Activated CD4-positive, alpha-beta memory T cell treated with anti-CD3 and anti-CD28 coated beads for 36 hours (primary cell): ENCODE data around the gene C1orf226. TPM values are rescaled to one million over a fixed set of nuclear protein-coding genes. Genes with fewer than 3 reads are reported as not detected.
"Not testable (repeated sequence)": the region's sequence is repeated elsewhere in the genome, so short reads cannot be mapped to it uniquely, and the experiment has no call there.

ENCODE experiments used
- CTCF ChIA-PET: fragments of 350-600 bp; sonication (Branson Sonifier 250); formaldehyde crosslinking; loops from one replicate; lab custom pipeline; 2021; ENCODE audit warnings: antibody characterized with exemption, inconsistent platforms; lab: Charles Lee
- POLR2A ChIA-PET: fragments of 350-600 bp; sonication (Branson Sonifier 250); formaldehyde crosslinking; loops from one replicate; lab custom pipeline; 2021; ENCODE audit warnings: antibody characterized with exemption; lab: Charles Lee
- DNase-seq: peaks from one replicate; pipeline ENCODE4 v3.0.0-alpha.2; 2020
- H3K27ac Mint-ChIP-seq: one replicate; pipeline ENCODE4 v1.8.0; 2021; ENCODE audit warnings: mixed read lengths
- H3K27me3 Mint-ChIP-seq: one replicate; pipeline ENCODE4 v1.8.0; 2021; ENCODE audit warnings: mixed read lengths
- H3K36me3 Mint-ChIP-seq: one replicate; pipeline ENCODE4 v1.8.0; 2021; ENCODE audit warnings: mixed read lengths
- H3K4me1 Mint-ChIP-seq: one replicate; pipeline ENCODE4 v1.8.0; 2021; ENCODE audit warnings: low read depth, mixed read lengths
- H3K4me3 Mint-ChIP-seq: one replicate; pipeline ENCODE4 v1.8.0; 2021; ENCODE audit warnings: mild to moderate bottlenecking, mixed read lengths
- H3K9me3 Mint-ChIP-seq: one replicate; pipeline ENCODE4 v1.8.0; 2021; ENCODE audit warnings: mixed read lengths
- intact Hi-C: fragments of 100-400 bp; cut with micrococcal nuclease; formaldehyde crosslinking; loops from one replicate; pipeline ENCODE4 v1.15.1; 2023
- microRNA-seq: library from miRNA; unstranded; fragments of <30 nt; microRNA quantifications from one replicate; pipeline ENCODE4 v1.2.0, GENCODE V29; 2022; ENCODE audit warnings: borderline number of aligned reads, borderline microRNAs expressed, borderline replicate concordance
- total RNA-seq, 2 experiments: library from RNA; stranded (reverse); gene quantifications; one replicate each; pipeline ENCODE4 v1.2.3, GENCODE V29; 2021

C1orf226 gene
- total RNA-seq, 2 experiments from 2014 or later: 0.10 to 0.12 TPM

- Mint-ChIP-seq H3K27me3 (peaks cover 16% of the 10 kb centered on the region), H3K9me3 (no peaks in the 10 kb centered on the region), H3K4me1 (no peaks in the 10 kb centered on the region), H3K27ac (no peak overlapping the region), H3K4me3 (no peak overlapping the region), H3K36me3 (no peaks in the 10 kb centered on the region)
- CTCF ChIA-PET: no interaction called here
- DNase-seq: no peak
- POLR2A ChIA-PET: no interaction called here
- intact Hi-C loops: no loop called here
Observed at GRCh38 chr1:162421258-162422164, 40.0 kb downstream of the C1orf226 start.

- intact Hi-C loops: no loop called here
- H3K27ac Mint-ChIP-seq: no peak overlapping the region
- no peaks in the 10 kb centered on the region for H3K36me3 Mint-ChIP-seq
- H3K4me3 Mint-ChIP-seq: no peak overlapping the region
- DNase-seq: no peak
- POLR2A ChIA-PET: no interaction called here
- CTCF ChIA-PET: no interaction called here
- H3K27me3 Mint-ChIP-seq: peaks cover 12% of the 10 kb centered on the region
- H3K4me1 Mint-ChIP-seq: no peaks in the 10 kb centered on the region
- no peaks in the 10 kb centered on the region for H3K9me3 Mint-ChIP-seq
Observed at GRCh38 chr1:162422662-162423375, 41.3 kb downstream of the C1orf226 start.

GRCh38 chr1:162430583-162430982 is 49.1 kb downstream of the C1orf226 start:
- intact Hi-C loops: no loop called here
- Mint-ChIP-seq H3K4me1 (no peaks in the 10 kb centered on the region), H3K27me3 (peaks cover 2% of the 10 kb centered on the region), H3K27ac (no peak overlapping the region), H3K9me3 (no peaks in the 10 kb centered on the region), H3K36me3 (no peaks in the 10 kb centered on the region), H3K4me3 (no peak overlapping the region)
- no peak for DNase-seq
- ChIA-PET CTCF (no interaction called here), POLR2A (no interaction called here)

GRCh38 chr1:162432977-162433713 is 51.6 kb downstream of the C1orf226 start:
- intact Hi-C loops, POLR2A ChIA-PET, H3K27ac Mint-ChIP-seq, H3K9me3 Mint-ChIP-seq, H3K4me1 Mint-ChIP-seq, H3K4me3 Mint-ChIP-seq, CTCF ChIA-PET, H3K27me3 Mint-ChIP-seq, DNase-seq, H3K36me3 Mint-ChIP-seq: not testable (repeated sequence)

Small RNA genes lying within 50 kb of the gene (microRNA-seq; reads per million reads assigned to microRNA genes)
- gene MIR556: not detected

Other genes with a start within 250 kb of the C1orf226 start
- gene SPATA46, start 4.9 kb upstream of the C1orf226 start, total RNA-seq: not detected
- not detected for gene SH2D1B, start 30.4 kb downstream of the C1orf226 start, total RNA-seq
- 10 to 100 TPM; 51.0 to 51.6 TPM for gene UHMK1, start 116.1 kb downstream of the C1orf226 start, total RNA-seq
- 10 to 100 TPM; 28.9 to 32.2 TPM for gene UAP1, start 180.0 kb downstream of the C1orf226 start, total RNA-seq